ENCODE data around the gene MRPL9. TPM values are rescaled to one million over a fixed set of nuclear protein-coding genes. Genes with fewer than 3 reads are reported as not detected.

The MRPL9 gene
- total RNA-seq, 4 donors from 2014 or later: 31.3 to 92.4 (median 40.1) TPM

DNA sequence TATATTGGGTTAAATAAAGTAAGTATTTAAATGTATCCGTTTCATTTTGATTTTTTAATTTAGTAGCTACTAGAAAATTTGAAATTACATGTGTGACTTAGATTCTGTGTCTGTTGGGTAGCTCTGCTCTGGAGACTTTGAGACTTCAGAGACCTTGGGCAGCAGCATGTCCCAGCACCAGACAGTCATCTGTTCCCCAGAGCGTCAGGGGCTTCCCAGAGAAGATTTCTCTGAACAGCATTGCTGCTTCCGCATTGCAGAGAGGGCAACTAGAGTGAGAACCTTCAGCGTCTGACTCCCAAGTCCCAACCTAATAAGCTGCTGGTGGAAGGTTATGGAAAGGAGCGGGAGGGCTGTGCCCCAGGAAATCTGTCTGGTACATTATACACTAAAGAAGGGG lies 35.3 kb upstream of the MRPL9 start:
- Histone ChIP-seq H3K27ac (no peak overlapping the region), H3K4me3 (no peak overlapping the region), H3K36me3 (no peaks in the 10 kb centered on the region), H3K27me3 (no peaks in the 10 kb centered on the region), H3K9me3 (no peaks in the 10 kb centered on the region), H3K4me1 (no peaks in the 10 kb centered on the region)
- no peak for DNase-seq
- TF ChIP-seq POLR2A (IDR thresholded peaks at IDR 0.05): no peak
- no peak for TF ChIP-seq CTCF (IDR thresholded peaks at IDR 0.05)

GRCh38 chr1:151790940-151791651 lies 27.8 kb upstream of the MRPL9 start:
- no peak for TF ChIP-seq POLR2A (IDR thresholded peaks at IDR 0.05)
- TF ChIP-seq CTCF (IDR thresholded peaks at IDR 0.05): no peak
- no peaks in the 10 kb centered on the region for H3K27me3 ChIP-seq

DNA sequence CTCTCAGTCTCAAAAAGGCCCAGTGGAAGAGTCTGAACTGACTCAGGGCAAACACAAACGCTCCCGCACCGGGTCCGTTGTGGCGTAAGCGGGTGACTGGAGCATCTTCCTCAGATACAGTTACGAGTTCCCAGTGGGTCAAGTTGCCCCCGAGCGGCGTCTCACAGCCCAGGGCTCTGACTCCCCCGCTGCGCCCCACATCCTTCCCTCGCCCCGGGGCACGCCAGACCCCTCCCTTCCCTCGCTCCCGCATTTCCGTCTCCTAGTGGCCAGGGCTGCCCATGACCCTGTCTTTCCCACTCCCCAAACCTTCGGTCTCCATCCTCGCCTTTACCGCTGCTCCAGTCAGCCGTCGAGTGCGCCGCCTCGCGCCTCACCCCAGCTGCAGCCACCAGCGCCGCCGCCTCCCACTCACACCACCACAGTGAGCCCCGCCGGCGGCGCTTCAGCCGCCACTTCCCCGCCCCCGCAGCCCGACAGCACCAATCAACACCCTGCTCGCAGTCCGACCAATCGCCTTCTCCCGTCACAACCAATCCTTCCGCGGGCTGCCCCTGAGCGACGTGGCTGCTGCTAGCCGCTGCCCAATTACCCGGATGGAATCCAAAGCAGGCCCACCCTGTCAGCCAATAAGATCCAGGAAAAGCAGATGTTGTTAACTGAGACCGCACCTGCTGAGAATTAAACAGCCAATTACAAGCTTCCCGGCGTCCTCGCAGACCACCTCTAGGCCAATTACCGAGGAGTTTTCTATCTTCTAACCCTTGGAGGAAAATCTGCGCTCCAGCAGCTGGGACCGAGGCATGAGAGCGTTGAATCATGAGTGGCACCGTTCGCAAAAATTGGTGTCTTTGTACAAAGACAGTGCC lies 27.0 kb upstream of the MRPL9 start, which contains the start of gene TDRKH:
Gene TDRKH (minus strand): TSS at position 430 of the 869 bp plus-strand sequence. CDS start 7,478 bp downstream, outside the sequence.
- Histone ChIP-seq H3K4me3 (peak within 1 kb of the TSS; percentile 71 to 75 (median 74)), H3K4me1 (peaks cover 0 to 9% (median 0%) of the 10 kb centered on the region in 4 donors), H3K36me3 (no peaks in the 10 kb centered on the region), H3K27ac (peak within 1 kb of the TSS; percentile 35 to 75 (median 55)), H3K27me3 (no peaks in the 10 kb centered on the region), H3K9me3 (no peaks in the 10 kb centered on the region)
- peak; percentile 97 to 99 (median 98) for DNase-seq
- TF ChIP-seq CTCF (IDR thresholded peaks at IDR 0.05) (peak in 4 of 6 experiments; percentile 23 to 45 (median 40)), POLR2A (IDR thresholded peaks at IDR 0.05) (peak; percentile 33 to 77)

More at GRCh38 chr1:151790940-151791651, 27.8 kb upstream of the MRPL9 start:
- H3K4me3 ChIP-seq: peak overlapping the region; percentile 71 to 75 (median 74)
- H3K4me1 ChIP-seq: peaks cover 0 to 9% (median 0%) of the 10 kb centered on the region in 4 donors
- H3K36me3 ChIP-seq: no peaks in the 10 kb centered on the region
- H3K27ac ChIP-seq: peak overlapping the region; percentile 29 to 75 (median 44)
- no peaks in the 10 kb centered on the region for H3K9me3 ChIP-seq
- DNase-seq: no peak

GRCh38 chr1:151787689-151788088 lies 24.4 kb upstream of the MRPL9 start:
- TF ChIP-seq CTCF (IDR thresholded peaks at IDR 0.05): no peak
- no peak overlapping the region for H3K27ac ChIP-seq
- H3K4me3 ChIP-seq: no peak overlapping the region
- no peaks in the 10 kb centered on the region for H3K27me3 ChIP-seq
- no peaks in the 10 kb centered on the region for H3K9me3 ChIP-seq
- peaks cover 0 to 9% (median 0%) of the 10 kb centered on the region in 4 donors for H3K4me1 ChIP-seq
- no peak for DNase-seq
- no peaks in the 10 kb centered on the region for H3K36me3 ChIP-seq

DNA sequence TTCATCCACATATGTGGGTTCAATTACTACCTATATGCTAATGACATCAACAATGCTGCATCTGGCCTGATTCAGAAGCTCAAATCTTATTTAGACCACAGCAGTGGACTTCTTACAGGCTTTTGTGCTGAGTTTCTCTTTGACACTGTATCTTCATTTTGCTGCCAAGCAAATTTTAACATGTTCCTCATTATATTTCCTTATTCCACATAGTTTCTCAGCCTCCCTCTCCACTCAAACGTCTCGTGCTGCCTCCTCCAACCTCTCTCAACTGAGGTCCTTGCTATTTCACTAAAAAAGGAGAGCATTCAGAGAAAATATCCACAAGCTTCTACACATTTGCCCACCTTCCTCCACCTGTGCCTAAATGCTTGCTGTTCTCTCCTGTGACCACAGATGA lies 20.5 kb upstream of the MRPL9 start:
- Histone ChIP-seq H3K9me3 (no peaks in the 10 kb centered on the region), H3K27me3 (no peaks in the 10 kb centered on the region)
- no peak for TF ChIP-seq POLR2A (IDR thresholded peaks at IDR 0.05)
- TF ChIP-seq CTCF (IDR thresholded peaks at IDR 0.05): no peak

More for the DNA sequence above, 20.5 kb upstream of the MRPL9 start:
- Histone ChIP-seq H3K4me3 (no peak overlapping the region), H3K4me1 (no peaks in the 10 kb centered on the region), H3K36me3 (peaks cover 0 to 10% (median 0%) of the 10 kb centered on the region in 3 donors), H3K27ac (no peak overlapping the region)
- no peak for DNase-seq
